ENCODE measurements around the gene MCF2L. TPM values are rescaled to one million over a fixed set of nuclear protein-coding genes. Genes with fewer than 3 reads are reported as not detected.

The MCF2L gene
- total RNA-seq, 1 donor from 2014 or later = under 0.01 TPM

GRCh38 chr13:112957295-112957677 lies 11.7 kb upstream of the MCF2L start:
- Histone ChIP-seq H3K27me3 (ENCODE audit: control insufficient read depth, insufficient read depth, low read length) (no peaks in the 10 kb centered on the region), H3K36me3 (ENCODE audit: control insufficient read depth, insufficient read depth, low read length) (no peaks in the 10 kb centered on the region), H3K4me3 (ENCODE audit: low read depth, low read length) (no peak overlapping the region)
- TF ChIP-seq CTCF (IDR thresholded peaks at IDR 0.05; ENCODE audit: insufficient read depth, low read length, severe bottlenecking) = no peak
- no peak for FAIRE-seq
- DNase-seq (ENCODE audit: low read depth) = no peak

- Histone ChIP-seq H3K4me3 (ENCODE audit: low read depth, low read length) (no peak overlapping the region), H3K36me3 (ENCODE audit: control insufficient read depth, insufficient read depth, low read length) (no peaks in the 10 kb centered on the region), H3K27me3 (ENCODE audit: control insufficient read depth, insufficient read depth, low read length) (no peaks in the 10 kb centered on the region)
- no peak for TF ChIP-seq CTCF (IDR thresholded peaks at IDR 0.05; ENCODE audit: insufficient read depth, low read length, severe bottlenecking)
- DNase-seq (ENCODE audit: low read depth) (no peak), FAIRE-seq (no peak)
These were observed 10.7 kb upstream of the MCF2L start for GRCh38 chr13:112958127-112958989.

GRCh38 chr13:112959206-112959605 lies 9.8 kb upstream of the MCF2L start:
- no peak for FAIRE-seq
- Histone ChIP-seq H3K36me3 (ENCODE audit: control insufficient read depth, insufficient read depth, low read length) (no peaks in the 10 kb centered on the region), H3K4me3 (ENCODE audit: low read depth, low read length) (no peak overlapping the region), H3K27me3 (ENCODE audit: control insufficient read depth, insufficient read depth, low read length) (no peaks in the 10 kb centered on the region)
- DNase-seq (ENCODE audit: low read depth) = no peak
- TF ChIP-seq CTCF (IDR thresholded peaks at IDR 0.05; ENCODE audit: insufficient read depth, low read length, severe bottlenecking) = no peak

- no peak for DNase-seq (ENCODE audit: low read depth)
- Histone ChIP-seq H3K36me3 (ENCODE audit: control insufficient read depth, insufficient read depth, low read length) (no peaks in the 10 kb centered on the region), H3K4me3 (ENCODE audit: low read depth, low read length) (no peak overlapping the region), H3K27me3 (ENCODE audit: control insufficient read depth, insufficient read depth, low read length) (no peaks in the 10 kb centered on the region)
- no peak for TF ChIP-seq CTCF (IDR thresholded peaks at IDR 0.05; ENCODE audit: insufficient read depth, low read length, severe bottlenecking)
- no peak for FAIRE-seq
These were observed 9.1 kb upstream of the MCF2L start for GRCh38 chr13:112959701-112960542.

- Histone ChIP-seq H3K36me3 (ENCODE audit: control insufficient read depth, insufficient read depth, low read length) (no peaks in the 10 kb centered on the region), H3K4me3 (ENCODE audit: low read depth, low read length) (no peak overlapping the region), H3K27me3 (ENCODE audit: control insufficient read depth, insufficient read depth, low read length) (no peaks in the 10 kb centered on the region)
- DNase-seq (ENCODE audit: low read depth) (no peak), FAIRE-seq (no peak)
- no peak for TF ChIP-seq CTCF (IDR thresholded peaks at IDR 0.05; ENCODE audit: insufficient read depth, low read length, severe bottlenecking)
These were observed 8.3 kb upstream of the MCF2L start for GRCh38 chr13:112960706-112961105.
